ENCODE measurements around the gene ACIN1.

ACIN1 gene

DNA sequence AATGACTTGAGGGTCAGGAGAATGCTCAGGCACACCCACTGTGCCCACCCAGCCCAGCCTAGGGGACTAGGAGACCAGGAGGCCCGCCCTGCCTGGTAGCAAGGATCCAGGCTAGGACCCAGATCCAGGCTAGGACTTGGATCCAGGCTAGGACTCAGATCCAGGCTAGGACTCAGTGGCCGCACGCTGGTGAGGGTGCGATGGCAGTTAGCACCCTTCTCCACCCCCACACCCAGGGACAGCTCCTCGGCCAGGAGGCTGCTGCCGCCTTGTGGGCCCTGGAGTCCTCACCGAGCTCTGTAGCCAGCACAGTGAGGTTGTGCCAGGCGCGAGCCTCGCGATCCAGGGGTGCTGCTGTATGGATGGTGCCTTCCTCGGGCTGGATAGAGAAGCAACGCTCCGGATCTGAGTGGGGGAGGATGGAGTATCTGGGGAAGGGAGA lies 42.7 kb downstream of the ACIN1 start:
- TF ChIP-seq POLR2AphosphoS5 (IDR thresholded peaks at IDR 0.05; ENCODE audit: borderline replicate concordance, low read depth, low read length): no peak
- DNase-seq (ENCODE audit: low read depth, low spot score): no peak
- H3K36me3 ChIP-seq (ENCODE audit: insufficient read depth, low read length): no peaks in the 10 kb centered on the region
- no peaks in the 10 kb centered on the region for H3K9me3 ChIP-seq (ENCODE audit: low read depth, low read length)
- H3K4me3 ChIP-seq: no peak overlapping the region
- no peak overlapping the region for H3K27ac ChIP-seq
- no peak overlapping the region for H3K9ac ChIP-seq (ENCODE audit: insufficient read length)

DNA sequence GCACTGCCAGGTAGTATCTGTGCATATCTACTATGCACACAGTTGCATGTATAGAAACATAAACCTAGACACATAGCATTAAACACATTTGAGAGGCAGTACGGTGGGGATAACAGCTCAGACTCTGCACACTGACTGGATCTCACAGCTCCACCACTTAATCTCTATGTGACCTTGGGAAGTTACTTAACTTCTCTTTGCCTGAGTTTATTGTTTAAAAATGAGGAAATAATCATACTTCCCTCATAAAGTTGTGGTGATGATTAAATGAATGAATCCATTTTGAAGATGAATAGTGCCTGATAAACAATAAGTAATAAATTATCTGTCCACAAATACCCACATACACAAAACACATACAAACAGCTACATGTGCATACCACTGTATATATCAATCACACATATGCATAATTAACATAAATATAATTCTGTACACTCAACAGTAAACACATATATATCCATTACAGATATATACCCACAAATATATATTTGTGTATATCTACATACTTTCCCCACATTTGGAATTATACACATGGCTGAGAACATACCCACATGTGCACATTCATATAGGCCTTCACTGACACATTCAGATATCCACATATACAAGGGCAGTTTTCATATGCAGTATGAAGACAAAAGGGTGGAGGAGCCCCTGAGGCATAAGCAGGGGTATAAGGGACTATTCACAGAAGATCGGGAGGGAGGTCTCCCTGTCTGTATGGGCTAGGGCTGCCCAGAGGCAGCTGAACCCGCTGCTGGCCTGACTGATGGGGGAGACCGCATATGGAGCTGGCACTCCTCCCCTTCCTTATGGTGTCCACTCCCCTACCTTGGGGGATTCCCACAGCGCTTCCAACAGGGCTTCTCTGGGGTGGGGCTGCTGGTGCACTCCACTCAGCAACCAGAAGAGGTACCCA lies 43.5 kb downstream of the ACIN1 start:
- no peak for TF ChIP-seq POLR2AphosphoS5 (IDR thresholded peaks at IDR 0.05; ENCODE audit: borderline replicate concordance, low read depth, low read length)
- TF ChIP-seq EZH2 (IDR thresholded peaks at IDR 0.05): no peak
- no peak for TF ChIP-seq FOXP2 (optimal IDR thresholded peaks at IDR 0.05; ENCODE audit: control extremely low read depth, extremely low read length, insufficient read depth)
- DNase-seq (ENCODE audit: low read depth, low spot score): no peak
- Histone ChIP-seq H3K9me3 (ENCODE audit: low read depth, low read length) (no peaks in the 10 kb centered on the region), H3K36me3 (ENCODE audit: insufficient read depth, low read length) (no peaks in the 10 kb centered on the region), H3K27ac (no peak overlapping the region), H3K4me3 (no peak overlapping the region), H3K9ac (ENCODE audit: insufficient read length) (no peak overlapping the region)

DNA sequence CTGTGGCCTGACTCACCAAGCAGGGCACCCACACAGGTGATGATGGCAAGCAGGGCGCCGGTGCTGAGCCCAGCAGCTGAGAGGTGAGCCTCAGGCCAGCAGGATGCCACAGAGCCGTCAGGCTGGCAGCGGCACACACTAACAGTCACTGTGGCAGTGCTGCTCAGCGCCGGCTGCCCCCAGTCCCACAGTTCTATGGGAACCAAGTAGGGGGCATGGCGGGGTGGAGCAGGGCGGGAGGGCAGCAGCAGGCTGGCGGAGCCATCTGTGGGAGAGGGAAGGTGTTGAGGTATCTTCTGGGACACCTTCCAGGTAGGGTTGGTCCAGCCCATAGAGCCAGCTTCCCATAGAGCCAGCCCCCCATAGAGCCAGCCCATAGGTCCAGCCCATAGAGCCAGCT lies 45.9 kb downstream of the ACIN1 start:
- H3K27ac ChIP-seq: no peak overlapping the region
- H3K36me3 ChIP-seq (ENCODE audit: insufficient read depth, low read length): no peaks in the 10 kb centered on the region
- no peak overlapping the region for H3K4me3 ChIP-seq
- H3K9ac ChIP-seq (ENCODE audit: insufficient read length): no peak overlapping the region
- no peaks in the 10 kb centered on the region for H3K9me3 ChIP-seq (ENCODE audit: low read depth, low read length)
- no peak for TF ChIP-seq FOXP2 (optimal IDR thresholded peaks at IDR 0.05; ENCODE audit: control extremely low read depth, extremely low read length, insufficient read depth)
- DNase-seq (ENCODE audit: low read depth, low spot score): no peak

DNA sequence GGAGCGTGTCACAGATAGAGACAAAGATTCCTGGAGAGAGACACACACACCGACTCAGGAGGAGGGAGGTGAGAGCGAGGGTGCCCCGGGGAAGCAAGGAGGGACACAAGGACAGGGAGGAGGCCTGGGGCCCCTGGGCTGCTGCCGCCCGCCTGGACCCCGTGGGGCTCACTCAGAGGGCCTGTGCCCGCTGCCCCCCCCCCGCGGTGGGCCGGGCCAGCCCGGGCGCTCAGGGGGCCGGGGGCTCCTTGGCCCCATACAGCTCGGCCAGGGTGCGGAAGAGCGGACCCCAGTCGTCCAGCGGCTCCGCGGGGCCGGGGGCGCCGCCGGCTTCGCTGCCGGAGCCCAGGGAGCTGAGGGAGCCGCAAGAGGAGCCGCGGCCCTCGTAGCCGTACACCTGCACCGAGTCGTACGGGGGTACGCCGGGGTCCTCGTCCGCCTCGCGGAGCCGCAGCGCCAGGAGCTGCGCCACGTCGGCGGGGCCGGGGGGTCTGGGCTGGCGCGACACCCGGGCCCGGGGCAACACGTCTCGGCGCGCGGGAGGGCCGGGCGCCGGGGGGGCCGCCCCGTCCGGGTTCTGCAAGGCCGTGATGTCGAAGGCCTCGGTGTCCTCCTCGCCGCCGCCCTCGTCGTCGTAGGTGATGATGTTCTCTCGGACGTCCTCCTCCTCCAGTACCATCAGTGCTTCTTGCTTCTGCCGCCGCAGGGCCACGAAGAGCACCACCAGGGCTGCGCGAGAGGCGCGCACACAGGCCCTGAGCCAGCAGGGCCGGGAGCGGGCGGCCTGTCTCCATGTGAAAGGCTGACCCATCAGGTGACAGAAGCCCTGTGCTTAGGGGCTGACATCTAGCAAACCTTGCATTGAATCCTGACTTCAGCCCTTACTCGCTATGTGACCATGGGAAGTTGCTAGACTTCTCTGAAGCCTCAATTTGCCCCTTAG lies 46.9 kb downstream of the ACIN1 start:
- H3K36me3 ChIP-seq (ENCODE audit: insufficient read depth, low read length): no peaks in the 10 kb centered on the region
- H3K4me3 ChIP-seq: no peak overlapping the region
- no peaks in the 10 kb centered on the region for H3K9me3 ChIP-seq (ENCODE audit: low read depth, low read length)
- no peak overlapping the region for H3K27ac ChIP-seq
- DNase-seq (ENCODE audit: low read depth, low spot score): no peak
- H3K9ac ChIP-seq (ENCODE audit: insufficient read length): no peak overlapping the region
- TF ChIP-seq FOXP2 (optimal IDR thresholded peaks at IDR 0.05; ENCODE audit: control extremely low read depth, extremely low read length, insufficient read depth) (no peak), POLR2AphosphoS5 (IDR thresholded peaks at IDR 0.05; ENCODE audit: borderline replicate concordance, low read depth, low read length) (no peak), EZH2 (IDR thresholded peaks at IDR 0.05) (no peak)

DNA sequence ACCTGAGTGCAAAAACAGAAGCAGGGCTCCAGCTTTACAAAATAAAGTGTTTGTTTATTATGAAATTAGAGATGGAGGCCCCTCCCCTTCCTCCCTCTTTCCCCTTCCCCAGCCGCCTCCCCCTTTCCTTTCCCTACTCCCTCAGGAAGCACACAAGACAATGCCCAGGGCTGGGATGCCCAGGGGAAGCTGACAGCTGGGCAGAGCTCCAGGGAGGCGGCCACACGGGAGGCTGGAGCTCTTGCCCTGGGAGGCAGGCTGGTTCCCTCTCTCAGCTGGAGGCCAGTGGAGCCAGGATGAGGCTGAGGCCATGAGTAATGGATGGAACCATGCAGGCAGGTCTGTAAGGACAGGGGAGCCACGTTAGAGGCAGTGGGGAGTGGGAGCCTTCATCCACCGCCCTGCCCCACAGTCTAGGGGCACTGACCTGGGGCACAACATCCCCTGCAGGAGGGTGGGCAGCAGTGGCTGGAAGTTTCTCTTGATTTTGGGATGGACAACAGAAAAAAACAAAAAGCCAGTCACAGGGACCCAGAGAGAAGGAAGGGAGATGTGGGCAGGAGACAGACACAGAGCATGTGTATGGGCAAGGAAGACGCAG lies 47.8 kb downstream of the ACIN1 start:
- no peaks in the 10 kb centered on the region for H3K36me3 ChIP-seq (ENCODE audit: insufficient read depth, low read length)
- TF ChIP-seq EZH2 (IDR thresholded peaks at IDR 0.05): no peak
- no peak for TF ChIP-seq FOXP2 (optimal IDR thresholded peaks at IDR 0.05; ENCODE audit: control extremely low read depth, extremely low read length, insufficient read depth)
- no peak for TF ChIP-seq POLR2AphosphoS5 (IDR thresholded peaks at IDR 0.05; ENCODE audit: borderline replicate concordance, low read depth, low read length)
- no peak overlapping the region for H3K27ac ChIP-seq
- no peak overlapping the region for H3K4me3 ChIP-seq
- H3K9ac ChIP-seq (ENCODE audit: insufficient read length): no peak overlapping the region
- no peak for DNase-seq (ENCODE audit: low read depth, low spot score)
- no peaks in the 10 kb centered on the region for H3K9me3 ChIP-seq (ENCODE audit: low read depth, low read length)

DNA sequence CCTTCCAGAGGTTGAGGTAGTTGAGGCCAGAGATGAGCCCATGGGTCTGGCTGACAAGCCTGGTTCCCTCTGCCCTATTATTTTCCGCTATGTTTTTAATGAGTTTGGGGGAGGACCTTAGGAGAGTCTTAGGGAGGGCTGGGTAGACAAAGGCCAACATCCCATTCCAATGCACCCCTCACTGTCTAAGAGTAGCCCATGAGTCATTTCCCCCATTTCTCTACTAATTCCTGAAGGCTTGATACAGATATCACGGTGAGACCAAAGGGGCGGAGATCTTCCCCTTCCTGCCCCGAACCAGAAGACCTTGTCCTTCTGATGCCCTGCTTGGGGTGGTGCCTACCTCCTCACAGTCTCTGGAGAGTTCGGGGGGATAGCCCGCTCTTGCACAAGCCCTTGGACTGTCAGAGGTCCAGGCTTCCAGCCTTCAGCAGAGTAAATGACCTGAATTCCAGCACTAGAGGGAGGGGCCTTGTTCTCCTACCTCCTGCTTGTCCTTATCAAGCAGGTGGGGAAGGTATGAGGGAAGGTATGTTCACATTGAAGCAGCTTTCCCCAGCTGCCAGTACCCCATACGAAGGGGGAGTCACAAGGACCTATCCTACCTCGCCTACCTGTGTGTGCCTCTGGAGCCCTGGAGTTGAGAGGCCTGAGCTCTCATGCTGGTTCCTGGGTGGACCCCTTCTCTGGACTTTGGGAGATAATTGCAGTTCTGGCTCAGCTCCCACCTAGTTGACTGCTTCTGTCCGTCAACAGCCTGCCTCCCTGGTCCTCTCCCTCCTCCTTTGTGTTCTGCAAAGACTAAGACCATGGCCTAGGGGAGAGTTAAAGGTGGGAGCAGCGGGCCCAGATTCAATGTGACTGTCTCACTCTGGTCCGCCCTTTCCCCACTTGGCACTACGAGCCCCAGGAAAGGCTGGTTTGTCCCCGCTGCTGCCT lies 49.2 kb downstream of the ACIN1 start:
- H3K9ac ChIP-seq (ENCODE audit: insufficient read length): no peak overlapping the region
- no peak overlapping the region for H3K4me3 ChIP-seq
- H3K9me3 ChIP-seq (ENCODE audit: low read depth, low read length): no peaks in the 10 kb centered on the region
- H3K36me3 ChIP-seq (ENCODE audit: insufficient read depth, low read length): no peaks in the 10 kb centered on the region
- TF ChIP-seq EZH2 (IDR thresholded peaks at IDR 0.05): no peak
- TF ChIP-seq FOXP2 (optimal IDR thresholded peaks at IDR 0.05; ENCODE audit: control extremely low read depth, extremely low read length, insufficient read depth): no peak
- no peak for TF ChIP-seq POLR2AphosphoS5 (IDR thresholded peaks at IDR 0.05; ENCODE audit: borderline replicate concordance, low read depth, low read length)
- DNase-seq (ENCODE audit: low read depth, low spot score): no peak
- H3K27ac ChIP-seq: no peak overlapping the region

DNA sequence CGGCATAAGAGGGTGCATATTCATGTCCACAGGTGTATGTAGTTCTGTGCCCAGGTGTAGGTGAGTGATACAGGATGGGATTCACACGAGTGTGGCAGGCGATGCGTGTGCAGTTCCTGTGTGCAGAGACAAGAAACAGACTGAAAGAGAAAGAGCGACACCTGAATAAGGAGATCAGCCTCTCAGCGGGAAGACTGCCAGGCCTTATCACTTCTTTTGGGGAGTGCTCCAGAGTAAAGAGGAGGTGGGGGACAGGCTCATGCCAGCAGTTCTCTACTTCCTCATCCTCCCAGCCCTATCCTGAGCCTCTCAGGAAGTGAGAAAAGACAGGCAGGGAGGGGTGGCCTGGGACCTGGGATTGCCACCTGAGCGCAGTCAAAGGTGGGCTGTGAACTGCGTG lies 50.1 kb downstream of the ACIN1 start:
- no peaks in the 10 kb centered on the region for H3K36me3 ChIP-seq (ENCODE audit: insufficient read depth, low read length)
- no peak overlapping the region for H3K9ac ChIP-seq (ENCODE audit: insufficient read length)
- H3K9me3 ChIP-seq (ENCODE audit: low read depth, low read length): no peaks in the 10 kb centered on the region
- no peak for DNase-seq (ENCODE audit: low read depth, low spot score)
- H3K4me3 ChIP-seq: no peak overlapping the region
- no peak overlapping the region for H3K27ac ChIP-seq
- no peak for TF ChIP-seq POLR2AphosphoS5 (IDR thresholded peaks at IDR 0.05; ENCODE audit: borderline replicate concordance, low read depth, low read length)
- no peak for TF ChIP-seq FOXP2 (optimal IDR thresholded peaks at IDR 0.05; ENCODE audit: control extremely low read depth, extremely low read length, insufficient read depth)
- TF ChIP-seq EZH2 (IDR thresholded peaks at IDR 0.05): no peak
